Mucosa of descending colon (tissue), 3 donors: Measurements from ENCODE around the gene TBC1D14. TPM values are rescaled to one million over a fixed set of nuclear protein-coding genes. Genes with fewer than 3 reads are reported as not detected.

Experiments
- ATAC-seq: fragments of 200-7000 bp; cut with Tn5 transposase; one replicate; pipeline ENCODE4 v1.9.1; 2020; ENCODE audit warnings: mild to moderate bottlenecking, moderate library complexity
- DNase-seq, 3 donors: peaks; one replicate each; pipeline ENCODE4 v3.0.0-alpha.2; 2020
- H3K36me3 ChIP-seq: fragments of 200-600 bp; one replicate; pipeline ENCODE4 v1.8.0; 2021; ENCODE audit warnings: low read depth, mild to moderate bottlenecking
- H3K4me1 ChIP-seq: fragments of 200-600 bp; one replicate; pipeline ENCODE4 v1.8.0; 2021; ENCODE audit warnings: low read depth, mild to moderate bottlenecking
- H3K4me3 ChIP-seq: fragments of 200-600 bp; one replicate; pipeline ENCODE4 v1.8.0; 2021; ENCODE audit warnings: mild to moderate bottlenecking
- H3K9me3 ChIP-seq: fragments of 200-600 bp; one replicate; pipeline ENCODE4 v1.8.0; 2021; ENCODE audit warnings: mild to moderate bottlenecking
- CTCF ChIP-seq: fragments of 200-600 bp; IDR thresholded peaks from one replicate; pipeline ENCODE4 v1.8.0; 2022; ENCODE audit warnings: antibody characterized with exemption, mild to moderate bottlenecking
- intact Hi-C, 2 donors: fragments of 100-400 bp; cut with DNase I in 1 of 2; cut with micrococcal nuclease in 1 of 2; formaldehyde crosslinking; loops; one replicate each; pipeline versions ENCODE4 v1.11.0 to v1.11.1; 2022; cut with DNase I, micrococcal nuclease
- total RNA-seq, 3 donors: library from RNA; stranded (reverse); fragmentation: NEBNext Ultra II Directional in 2 of 3; extraction: Animal tissue kit (Norgen Biotek cat#: 25700) in 2 of 3; gene quantifications; one replicate each; pipeline versions ENCODE4 v1.2.1 to v1.2.4, GENCODE V29; 2021 to 2023
- donor health status: DM: no; HTN: no; CAD: no; lungs with moderate emphysema.
- donor health status: DM: no; HTN: no; CAD: no.
- donor health status: DM: no; HTN: yes; CAD: no.

Gene TBC1D14
- total RNA-seq, 3 donors from 2014 or later: 51.8 to 70.8 (median 56.2) TPM

DNA sequence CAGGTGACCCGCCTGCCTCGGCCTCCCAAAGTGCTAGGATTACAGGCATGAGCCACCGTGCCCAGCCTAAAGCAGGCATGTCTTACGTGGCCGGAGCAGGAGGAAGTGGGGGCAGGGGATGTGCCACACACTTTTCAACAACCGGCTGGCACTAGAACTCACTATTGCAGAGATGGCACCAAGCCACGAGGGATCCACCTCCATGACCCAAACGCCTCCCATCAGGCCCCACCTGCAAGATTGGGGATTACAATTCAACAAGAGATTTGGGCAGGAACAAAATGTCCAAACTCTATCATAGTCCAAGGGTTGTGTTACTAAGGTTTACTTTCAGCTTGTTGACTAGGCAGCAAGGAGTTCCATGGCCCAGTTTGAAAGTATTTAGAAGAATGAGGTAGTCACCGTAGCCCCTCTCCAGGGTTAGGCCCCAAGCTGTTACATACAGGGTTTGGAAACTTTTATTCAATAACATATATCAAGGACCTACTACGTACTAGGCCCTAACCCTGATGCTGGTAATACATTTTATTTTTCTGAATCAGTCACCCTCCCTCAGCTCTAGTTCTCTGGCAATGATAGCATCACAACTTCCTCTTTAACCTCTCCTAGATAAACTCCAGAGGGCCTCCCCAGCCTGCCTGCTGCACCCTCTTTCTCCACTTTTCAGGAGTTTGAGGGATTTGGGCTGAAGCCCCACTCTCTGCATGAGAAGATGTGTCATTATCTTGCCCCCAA is 18.0 kb upstream of the TBC1D14 start:
- DNase-seq (no peak), ATAC-seq (peak; percentile 21)
- H3K4me1 ChIP-seq: peaks cover 27% of the 10 kb centered on the region
- no peaks in the 10 kb centered on the region for H3K9me3 ChIP-seq
- no peak overlapping the region for H3K4me3 ChIP-seq
- intact Hi-C loops: no loop called here
- TF ChIP-seq CTCF: no peak
- no peaks in the 10 kb centered on the region for H3K36me3 ChIP-seq

DNA sequence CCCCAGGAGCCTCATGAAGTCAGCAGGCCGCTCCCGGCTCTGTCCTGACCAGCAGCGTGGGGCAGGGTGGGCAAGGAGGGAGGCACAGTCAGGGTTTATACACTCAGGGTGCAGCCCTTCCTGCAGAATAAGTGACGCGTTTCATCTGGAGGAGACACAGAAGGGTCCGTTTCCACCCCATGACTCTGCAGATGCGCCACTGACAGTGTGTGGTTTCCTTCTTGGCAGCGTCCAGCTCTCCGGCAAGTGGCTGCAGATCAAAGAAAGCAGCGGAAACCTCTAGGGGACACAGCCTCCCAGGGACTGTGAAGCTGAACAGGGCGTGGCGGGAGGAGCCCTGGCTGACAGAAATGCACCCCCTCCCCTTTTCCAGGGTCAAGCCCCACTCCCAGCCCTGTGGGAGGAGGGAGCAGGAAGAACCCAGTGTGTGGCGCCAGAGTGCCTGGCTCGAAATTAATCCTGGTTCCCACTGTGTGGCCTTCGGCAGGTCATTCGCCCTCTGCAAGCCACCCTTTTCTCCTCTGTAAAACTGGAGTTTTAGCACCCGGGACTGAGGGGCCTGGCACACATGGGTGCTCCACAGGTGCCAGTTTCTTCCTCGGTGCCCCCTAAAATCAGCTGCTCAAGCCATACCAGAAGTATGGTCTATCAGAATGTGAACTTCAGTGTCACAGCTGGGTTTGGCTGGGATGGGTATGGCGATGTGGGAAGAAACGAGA is 17.3 kb upstream of the TBC1D14 start:
- H3K4me1 ChIP-seq: peaks cover 27% of the 10 kb centered on the region
- no peaks in the 10 kb centered on the region for H3K36me3 ChIP-seq
- peak; percentile 70 for ATAC-seq

GRCh38 chr4:6892909-6893202 is 16.8 kb upstream of the TBC1D14 start:
- DNase-seq (no peak), ATAC-seq (no peak)
- no peak for TF ChIP-seq CTCF
- Histone ChIP-seq H3K4me1 (peaks cover 27% of the 10 kb centered on the region), H3K4me3 (no peak overlapping the region), H3K36me3 (no peaks in the 10 kb centered on the region), H3K9me3 (no peaks in the 10 kb centered on the region)
- intact Hi-C loops: no loop called here

More for the DNA sequence above, 17.3 kb upstream of the TBC1D14 start:
- no peak for TF ChIP-seq CTCF
- DNase-seq: peak; percentile 55 to 76 (median 68)
- Histone ChIP-seq H3K9me3 (no peaks in the 10 kb centered on the region), H3K4me3 (no peak overlapping the region)
- intact Hi-C loops: no loop called here

DNA sequence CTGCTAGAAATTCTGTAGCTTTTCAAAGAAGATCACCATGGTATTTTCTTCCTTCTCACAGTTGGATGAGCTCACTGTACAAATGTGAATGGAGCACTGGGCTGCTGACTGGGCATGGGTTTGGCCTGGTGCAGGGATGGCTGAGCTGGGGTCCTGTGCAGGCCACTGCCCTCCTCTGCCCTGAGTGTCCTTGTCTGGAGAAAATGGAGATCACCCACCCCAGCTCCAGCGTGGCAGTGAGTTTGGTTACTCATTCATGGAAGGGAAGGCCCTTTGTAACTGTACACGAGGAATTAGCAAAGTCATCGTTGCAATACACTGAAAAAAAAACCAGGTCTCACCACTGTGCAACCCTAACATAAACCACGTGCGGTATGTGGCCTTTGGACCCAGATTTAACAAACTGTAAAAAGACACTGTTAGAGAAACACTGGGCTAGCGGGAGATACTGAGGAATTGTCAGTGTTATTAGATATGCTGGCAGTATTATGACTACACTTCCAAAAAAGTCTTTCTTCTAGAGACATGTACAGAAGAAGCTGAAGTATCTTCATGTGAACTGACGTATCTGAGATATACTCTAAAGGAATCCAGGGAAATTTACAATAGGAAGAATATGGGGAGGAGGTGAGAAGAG is 16.1 kb upstream of the TBC1D14 start:
- DNase-seq (peak in 2 of 3 donors; percentile 57 to 82), ATAC-seq (peak; percentile 89)
- no peaks in the 10 kb centered on the region for H3K9me3 ChIP-seq
- no peak for TF ChIP-seq CTCF
- H3K4me3 ChIP-seq: no peak overlapping the region
- no peaks in the 10 kb centered on the region for H3K36me3 ChIP-seq
- intact Hi-C loops: no loop called here
- H3K4me1 ChIP-seq: peaks cover 27% of the 10 kb centered on the region

DNA sequence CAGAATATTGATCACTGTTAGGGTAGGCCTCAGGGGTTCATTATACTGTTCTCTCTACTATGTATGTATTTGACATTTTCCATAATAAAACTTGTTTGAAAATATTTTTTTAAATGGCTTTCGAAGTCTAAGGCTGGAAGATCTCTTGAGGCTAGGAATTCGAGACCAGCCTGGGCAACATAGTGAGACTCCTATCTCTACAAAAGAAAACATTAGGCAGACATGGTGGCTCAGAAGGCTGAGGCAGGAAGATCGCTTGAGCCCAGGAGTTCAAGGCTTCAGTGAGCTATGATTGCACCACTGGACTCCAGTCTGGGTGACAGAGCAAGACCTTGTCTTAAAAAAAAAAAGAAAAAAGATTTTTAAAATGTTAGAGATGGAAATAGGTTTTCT is 15.5 kb upstream of the TBC1D14 start:
- intact Hi-C loops: no loop called here
- Histone ChIP-seq H3K4me3 (no peak overlapping the region), H3K4me1 (peaks cover 27% of the 10 kb centered on the region), H3K36me3 (no peaks in the 10 kb centered on the region), H3K9me3 (no peaks in the 10 kb centered on the region)
- TF ChIP-seq CTCF: no peak
- DNase-seq (no peak), ATAC-seq (no peak)
